Spleen (tissue), 7 donors: ENCODE results near the gene KCNJ4.

Experiments used
- CTCF ChIP-seq, 11 experiments: fragments of 200-600 bp in 7 of 11; fragments of 450-650 bp in 4 of 11; sonication (generic) in 4 of 11; IDR thresholded peaks in 8 of 11; conservative IDR thresholded peaks in 3 of 11; 1 replicate in 7 of 11; 2 replicates in 4 of 11; pipeline versions ENCODE4 v1.4.0 to v1.8.0; 2016 to 2021; ENCODE audit warnings: antibody characterized with exemption in 11 of 11, inconsistent platforms in 4 of 11, mild to moderate bottlenecking in 1 of 11
- POLR2A ChIP-seq, 3 donors: fragments of 450-650 bp; IDR thresholded peaks; one replicate each; pipeline ENCODE4 v1.5.1; 2017; ENCODE audit warnings: antibody characterized with exemption in 3 of 3, mild to moderate bottlenecking in 1 of 3
- POLR2AphosphoS5 ChIP-seq, 3 donors: sonication (generic); formaldehyde crosslinking; IDR thresholded peaks; one replicate each; pipeline ENCODE4 v1.5.1; 2017; ENCODE audit warnings: antibody characterized with exemption in 3 of 3
- donor health status: DM: no; HTN: no; CAD: no; lungs with moderate emphysema.
- donor health status: DM: no; HTN: no; CAD: no.
- donor health status: DM: no; HTN: no; CAD: no.

GRCh38 chr22:38427465-38427864 lies 27.5 kb downstream of the KCNJ4 start:
- TF ChIP-seq CTCF (IDR thresholded peaks at IDR 0.05 in 8 of 11, conservative IDR thresholded peaks at IDR 0.05 in 3 of 11) (no peak), POLR2A (IDR thresholded peaks at IDR 0.05) (no peak), POLR2AphosphoS5 (IDR thresholded peaks at IDR 0.05) (no peak)
